Parathyroid adenoma (tissue), 2 donors: ENCODE measurements around the gene SPON1.

Experiments
- H2AFZ ChIP-seq: fragments of 300-600 bp; sonication (generic); one replicate; pipeline ENCODE4 v1.7.0; 2017; ENCODE audit warnings: antibody characterized with exemption, mild to moderate bottlenecking
- H3K27ac ChIP-seq: fragments of 300-600 bp; sonication (generic); one replicate; pipeline ENCODE4 v1.7.0; 2017
- H3K27me3 ChIP-seq: fragments of 300-600 bp; sonication (generic); one replicate; pipeline ENCODE4 v1.7.0; 2017; ENCODE audit warnings: low read length; ENCODE audit not compliant: control insufficient read depth, insufficient read depth
- H3K36me3 ChIP-seq: fragments of 300-600 bp; sonication (generic); one replicate; pipeline ENCODE4 v1.7.0; 2017; ENCODE audit warnings: low read length; ENCODE audit not compliant: control insufficient read depth, insufficient read depth
- H3K4me1 ChIP-seq: fragments of 300-600 bp; sonication (generic); one replicate; pipeline ENCODE4 v1.7.0; 2017; ENCODE audit warnings: control low read depth
- H3K4me2 ChIP-seq: fragments of 300-600 bp; sonication (generic); one replicate; pipeline ENCODE4 v1.7.0; 2017; ENCODE audit warnings: low read length
- H3K4me3 ChIP-seq: fragments of 300-600 bp; sonication (generic); one replicate; pipeline ENCODE4 v1.7.0; 2017; ENCODE audit warnings: low read depth, low read length
- H3K79me2 ChIP-seq: fragments of 300-600 bp; sonication (generic); one replicate; pipeline ENCODE4 v1.7.0; 2017; ENCODE audit warnings: control low read depth
- H3K9ac ChIP-seq: fragments of 300-600 bp; sonication (generic); one replicate; pipeline ENCODE4 v1.7.0; 2017; ENCODE audit warnings: mild to moderate bottlenecking
- H3K9me3 ChIP-seq: fragments of 300-600 bp; sonication (generic); one replicate; pipeline ENCODE4 v1.7.0; 2017; ENCODE audit warnings: low read length; ENCODE audit not compliant: control insufficient read depth
- TF ChIP-seq, protein P1 (sequence below): fragments of 300-600 bp; sonication (generic); IDR thresholded peaks from one replicate; pipeline ENCODE4 v1.7.0; 2017; ENCODE audit warnings: antibody characterized with exemption, mild to moderate bottlenecking
- donor health status: primary hyperparathyroidism.

The SPON1 gene

DNA sequence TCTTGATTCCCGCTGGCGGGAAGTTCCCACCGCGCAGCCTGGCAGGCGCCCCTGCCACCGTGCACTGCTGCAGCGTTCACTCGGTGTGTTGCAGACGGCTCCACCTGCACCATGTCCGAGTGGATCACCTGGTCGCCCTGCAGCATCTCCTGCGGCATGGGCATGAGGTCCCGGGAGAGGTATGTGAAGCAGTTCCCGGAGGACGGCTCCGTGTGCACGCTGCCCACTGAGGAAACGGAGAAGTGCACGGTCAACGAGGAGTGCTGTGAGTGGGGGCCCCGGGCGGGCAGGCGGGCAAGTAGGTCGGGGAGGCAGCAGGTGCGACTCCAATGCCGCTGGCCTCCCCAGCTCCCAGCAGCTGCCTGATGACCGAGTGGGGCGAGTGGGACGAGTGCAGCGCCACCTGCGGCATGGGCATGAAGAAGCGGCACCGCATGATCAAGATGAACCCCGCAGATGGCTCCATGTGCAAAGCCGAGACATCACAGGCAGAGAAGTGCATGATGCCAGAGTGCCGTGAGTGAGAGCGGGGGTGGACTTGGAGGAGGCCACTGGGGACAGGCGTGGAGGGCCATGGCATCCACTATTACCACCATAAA is 296.8 kb downstream of the SPON1 start:
- Histone ChIP-seq H2AFZ (no peak overlapping the region), H3K9me3 (no peaks in the 10 kb centered on the region)
- TF ChIP-seq, protein P1, sequence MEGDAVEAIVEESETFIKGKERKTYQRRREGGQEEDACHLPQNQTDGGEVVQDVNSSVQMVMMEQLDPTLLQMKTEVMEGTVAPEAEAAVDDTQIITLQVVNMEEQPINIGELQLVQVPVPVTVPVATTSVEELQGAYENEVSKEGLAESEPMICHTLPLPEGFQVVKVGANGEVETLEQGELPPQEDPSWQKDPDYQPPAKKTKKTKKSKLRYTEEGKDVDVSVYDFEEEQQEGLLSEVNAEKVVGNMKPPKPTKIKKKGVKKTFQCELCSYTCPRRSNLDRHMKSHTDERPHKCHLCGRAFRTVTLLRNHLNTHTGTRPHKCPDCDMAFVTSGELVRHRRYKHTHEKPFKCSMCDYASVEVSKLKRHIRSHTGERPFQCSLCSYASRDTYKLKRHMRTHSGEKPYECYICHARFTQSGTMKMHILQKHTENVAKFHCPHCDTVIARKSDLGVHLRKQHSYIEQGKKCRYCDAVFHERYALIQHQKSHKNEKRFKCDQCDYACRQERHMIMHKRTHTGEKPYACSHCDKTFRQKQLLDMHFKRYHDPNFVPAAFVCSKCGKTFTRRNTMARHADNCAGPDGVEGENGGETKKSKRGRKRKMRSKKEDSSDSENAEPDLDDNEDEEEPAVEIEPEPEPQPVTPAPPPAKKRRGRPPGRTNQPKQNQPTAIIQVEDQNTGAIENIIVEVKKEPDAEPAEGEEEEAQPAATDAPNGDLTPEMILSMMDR, result no peak

DNA sequence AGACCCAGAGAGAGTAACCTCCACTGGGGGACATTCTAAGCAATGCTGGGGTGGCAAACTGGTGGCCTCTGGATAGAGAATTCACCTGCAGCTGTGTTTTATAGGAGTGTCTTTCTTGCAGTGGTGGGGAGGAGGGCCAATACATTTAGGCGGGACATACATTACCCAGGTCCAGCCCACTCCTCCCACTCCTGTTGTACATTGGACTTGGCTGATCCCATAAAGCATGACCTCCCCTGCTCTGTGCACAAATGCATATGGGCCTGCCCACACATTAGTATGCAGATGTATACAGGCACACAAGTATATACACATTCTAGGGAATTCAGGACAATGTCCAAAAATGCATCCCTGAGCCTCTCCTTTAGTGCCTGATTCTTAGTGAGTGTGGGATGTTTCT is 297.4 kb downstream of the SPON1 start:
- Histone ChIP-seq H3K4me2 (no peak overlapping the region), H2AFZ (no peak overlapping the region), H3K9ac (no peak overlapping the region), H3K36me3 (no peaks in the 10 kb centered on the region), H3K9me3 (no peaks in the 10 kb centered on the region), H3K27ac (no peak overlapping the region), H3K4me3 (no peak overlapping the region), H3K27me3 (no peaks in the 10 kb centered on the region), H3K4me1 (no peaks in the 10 kb centered on the region), H3K79me2 (no peaks in the 10 kb centered on the region)
- TF ChIP-seq, protein P1, result no peak

More for the DNA sequence above, 296.8 kb downstream of the SPON1 start:
- Histone ChIP-seq H3K27ac (no peak overlapping the region), H3K9ac (no peak overlapping the region), H3K27me3 (no peaks in the 10 kb centered on the region), H3K4me3 (no peak overlapping the region), H3K36me3 (no peaks in the 10 kb centered on the region), H3K4me2 (no peak overlapping the region), H3K4me1 (no peaks in the 10 kb centered on the region), H3K79me2 (no peaks in the 10 kb centered on the region)

DNA sequence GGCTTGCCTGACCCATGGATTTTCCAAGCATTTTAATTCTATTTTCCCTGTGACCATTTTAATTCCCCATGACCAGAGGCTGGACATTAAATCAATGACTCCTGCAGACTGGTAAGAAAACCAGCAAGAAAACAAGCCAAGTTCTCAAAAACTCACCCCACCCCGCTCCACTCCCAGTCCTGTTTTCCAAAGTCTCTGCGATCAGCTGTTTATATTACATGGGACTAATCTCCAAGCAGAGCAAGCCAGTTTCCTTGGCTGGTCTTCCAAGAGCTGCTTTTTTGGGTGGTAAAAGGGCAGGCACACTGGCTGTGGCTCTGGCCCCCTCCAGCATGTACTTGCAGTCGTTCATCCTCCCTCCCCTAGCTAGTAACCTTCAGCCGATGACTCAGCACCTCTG is 298.5 kb downstream of the SPON1 start:
- Histone ChIP-seq H3K9ac (no peak overlapping the region), H3K4me3 (no peak overlapping the region), H3K9me3 (no peaks in the 10 kb centered on the region), H3K4me1 (no peaks in the 10 kb centered on the region), H3K36me3 (no peaks in the 10 kb centered on the region), H3K79me2 (no peaks in the 10 kb centered on the region), H3K27me3 (no peaks in the 10 kb centered on the region), H3K27ac (no peak overlapping the region), H3K4me2 (no peak overlapping the region), H2AFZ (no peak overlapping the region)
- TF ChIP-seq, protein P1, result no peak

DNA sequence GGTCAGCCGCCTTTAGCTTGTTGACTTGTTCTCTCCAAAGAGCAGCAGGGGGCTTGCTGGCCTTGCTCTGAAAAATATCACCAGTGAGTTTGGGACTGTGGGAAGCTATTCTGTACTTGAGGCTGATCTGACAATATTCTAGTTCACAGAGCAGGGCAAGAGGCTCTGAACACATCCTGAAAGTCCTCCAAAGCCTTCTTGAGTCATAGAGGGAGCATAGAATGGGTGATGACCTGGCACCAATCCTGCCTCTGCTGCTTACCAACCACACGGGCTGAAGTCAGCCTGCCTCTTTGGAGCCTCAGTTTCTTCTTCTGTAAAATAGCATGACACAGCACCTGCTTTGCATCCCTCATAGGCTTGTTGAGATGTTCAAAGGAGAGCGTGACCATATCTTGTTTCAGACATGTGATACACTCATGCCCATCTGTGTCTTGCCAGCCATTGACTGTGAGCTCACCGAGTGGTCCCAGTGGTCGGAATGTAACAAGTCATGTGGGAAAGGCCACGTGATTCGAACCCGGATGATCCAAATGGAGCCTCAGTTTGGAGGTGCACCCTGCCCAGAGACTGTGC is 299.8 kb downstream of the SPON1 start:
- Histone ChIP-seq H3K4me2 (no peak overlapping the region), H3K4me3 (no peak overlapping the region), H3K27me3 (no peaks in the 10 kb centered on the region), H3K9me3 (no peaks in the 10 kb centered on the region), H2AFZ (no peak overlapping the region), H3K27ac (no peak overlapping the region), H3K79me2 (no peaks in the 10 kb centered on the region), H3K36me3 (no peaks in the 10 kb centered on the region), H3K9ac (no peak overlapping the region), H3K4me1 (no peaks in the 10 kb centered on the region)
- TF ChIP-seq, protein P1, result no peak

DNA sequence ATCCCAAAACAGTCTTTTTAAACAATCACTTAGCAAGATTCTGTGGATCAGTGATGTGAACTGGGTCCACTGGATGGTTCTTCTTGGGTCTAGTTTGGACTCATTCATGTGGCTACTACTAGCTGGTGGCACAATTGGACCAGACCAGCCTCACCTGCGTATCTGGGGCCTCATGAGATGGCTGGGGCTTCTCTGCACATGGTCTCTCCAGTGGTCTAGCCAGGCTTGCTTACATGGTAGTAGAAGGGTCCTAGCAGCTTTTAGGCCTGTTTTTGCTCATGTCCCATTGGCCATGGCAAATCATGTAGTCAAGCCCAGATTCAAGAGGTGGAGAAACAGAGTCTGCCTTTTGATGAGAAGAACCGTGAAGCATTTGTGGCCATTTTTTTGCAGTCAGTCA is 302.4 kb downstream of the SPON1 start:
- no peak overlapping the region for H3K27ac ChIP-seq
- H3K36me3 ChIP-seq, result no peaks in the 10 kb centered on the region
- no peaks in the 10 kb centered on the region for H3K9me3 ChIP-seq
- H3K9ac ChIP-seq, result no peak overlapping the region
- no peak overlapping the region for H3K4me2 ChIP-seq
- H3K79me2 ChIP-seq, result no peaks in the 10 kb centered on the region
- H3K4me1 ChIP-seq, result no peaks in the 10 kb centered on the region
- no peak overlapping the region for H2AFZ ChIP-seq
- TF ChIP-seq, protein P1, result no peak
- H3K27me3 ChIP-seq, result no peaks in the 10 kb centered on the region
- no peak overlapping the region for H3K4me3 ChIP-seq
